Activated CD4-positive, alpha-beta T cell treated with anti-CD3 and anti-CD28 coated beads for 48 hours (primary cell): Measurements from ENCODE around the gene ACSL6.
"Not testable (repeated sequence)": the region's sequence is repeated elsewhere in the genome, so short reads cannot be mapped to it uniquely, and the experiment has no call there.

ENCODE experiments used
- DNase-seq: peaks from one replicate; pipeline ENCODE4 v3.0.0-alpha.2; 2020

ACSL6 gene

DNA sequence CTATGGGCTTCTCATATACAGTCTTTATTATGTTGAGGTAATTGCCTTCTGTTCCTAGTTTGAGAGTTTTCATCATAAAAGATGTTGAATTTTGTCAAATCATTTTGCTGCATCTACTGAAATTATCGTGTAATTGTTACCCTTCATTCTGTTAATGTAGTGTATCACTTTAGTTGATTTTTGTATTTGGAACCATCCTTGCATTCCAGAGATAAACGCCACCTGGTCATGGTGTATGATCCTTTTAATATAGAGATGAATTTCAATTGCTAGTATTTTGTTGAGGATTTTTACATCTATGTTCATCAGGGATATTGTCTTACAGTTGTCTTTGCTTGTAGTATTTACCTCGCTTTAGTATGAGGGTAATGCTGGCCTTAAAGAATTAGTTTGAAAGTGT lies 85.3 kb downstream of the ACSL6 start:
- DNase-seq: no peak

DNA sequence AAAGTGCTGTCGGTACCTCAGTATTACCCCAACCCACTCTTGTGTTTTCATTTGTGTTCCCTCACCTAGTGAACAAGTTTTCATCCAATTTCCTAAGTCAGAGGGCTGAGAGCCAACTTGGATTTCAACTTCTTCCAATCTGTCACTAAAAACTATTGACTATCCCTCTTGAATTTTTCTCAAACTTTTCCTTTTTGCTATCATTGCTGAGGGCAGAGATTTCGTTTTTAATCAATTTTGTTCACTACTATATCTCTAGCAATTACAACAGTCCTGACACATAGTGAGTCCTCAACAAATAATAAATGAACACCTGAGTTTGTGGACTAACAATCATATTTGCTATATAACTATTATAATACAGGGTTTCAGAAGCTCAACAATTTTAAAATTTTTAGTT lies 95.0 kb downstream of the ACSL6 start:
- no peak for DNase-seq

DNA sequence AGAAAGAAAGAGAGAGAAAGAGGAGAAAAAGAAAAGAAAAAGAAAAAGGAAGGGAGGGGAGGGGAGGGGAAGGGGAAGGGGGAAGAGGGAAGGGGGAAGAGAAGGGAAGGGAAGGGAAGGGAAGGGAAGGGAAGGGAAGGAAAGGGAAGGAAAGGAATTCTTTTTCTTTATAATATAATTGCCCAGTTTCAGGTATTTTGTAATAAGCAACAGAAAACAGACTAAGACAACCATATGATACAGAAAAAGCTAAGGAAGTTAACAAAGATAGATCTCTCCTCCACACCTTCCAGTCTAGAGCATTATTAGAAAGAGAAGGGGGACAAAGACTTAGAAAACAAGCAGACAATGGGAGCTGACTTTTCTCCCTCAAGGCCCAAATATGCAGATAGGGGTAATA lies 97.0 kb downstream of the ACSL6 start:
- DNase-seq: no peak

DNA sequence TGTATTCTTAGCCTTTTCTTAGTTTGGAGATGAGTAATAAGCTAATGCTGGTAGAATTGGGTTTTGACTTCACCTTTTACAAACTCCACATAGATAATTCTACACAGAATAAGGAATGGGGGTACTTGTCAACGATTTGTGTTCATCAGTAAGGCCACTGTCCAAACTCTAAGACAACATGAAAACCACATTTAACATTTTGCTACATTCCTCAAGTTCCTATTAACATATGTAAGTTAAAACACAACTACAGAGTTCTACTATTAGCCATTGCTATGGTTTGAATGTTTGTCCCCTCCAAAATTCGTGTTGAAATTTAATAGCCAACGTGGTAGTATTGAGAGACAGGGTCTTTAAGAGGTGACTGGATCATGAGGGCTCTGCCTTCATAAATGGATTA lies 97.9 kb downstream of the ACSL6 start:
- DNase-seq: no peak

DNA sequence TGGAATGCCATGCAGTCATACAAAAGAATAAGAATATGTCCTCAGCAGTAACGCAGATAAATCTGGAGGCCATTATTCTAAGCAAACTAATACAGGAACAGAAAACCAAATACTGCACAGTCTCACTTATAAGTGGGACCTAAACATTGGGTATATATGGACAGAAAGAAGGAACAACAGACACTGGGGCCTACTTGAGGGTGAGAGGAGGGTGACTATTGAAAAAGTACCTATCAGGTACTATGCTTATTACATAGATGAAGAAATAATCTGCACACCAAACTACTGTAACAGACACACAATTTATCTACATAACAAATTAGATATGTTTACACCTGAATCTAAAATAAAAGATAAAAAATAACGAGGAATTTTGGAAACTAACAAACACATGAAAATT lies 104.8 kb downstream of the ACSL6 start:
- no peak for DNase-seq

DNA sequence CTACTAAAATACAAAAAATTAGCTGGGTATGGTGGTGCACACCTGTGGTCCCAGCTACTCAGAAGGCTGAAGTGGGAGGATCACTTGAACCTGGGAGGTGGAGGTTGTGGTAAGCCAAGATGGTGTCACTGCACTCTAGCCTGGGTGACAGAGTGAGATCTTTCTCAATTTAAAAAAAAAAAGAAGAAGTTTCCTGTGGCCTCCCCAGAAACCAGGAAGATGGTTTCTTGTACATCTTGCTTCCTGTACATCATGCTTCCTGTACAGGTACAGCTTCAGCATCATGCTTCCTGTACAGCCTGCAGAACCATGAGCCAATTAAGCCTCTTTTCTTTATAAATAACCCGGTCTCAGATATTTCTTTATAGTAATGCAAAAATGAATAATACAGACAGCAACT lies 109.2 kb downstream of the ACSL6 start:
- not testable (repeated sequence) for DNase-seq
